Adrenal gland (tissue), 12 donors: Measurements from ENCODE around the gene IFNGR1. TPM values are rescaled to one million over a fixed set of nuclear protein-coding genes. Genes with fewer than 3 reads are reported as not detected.

Experiments used
- DNase-seq, 7 donors: peaks; one replicate each; pipeline ENCODE4 v3.0.0-alpha.2; 2019 to 2020
- H3K27ac ChIP-seq, 5 donors: fragments of 200-600 bp; sonication (generic) in 4 of 5; 1 replicate in 3 of 5; 2 replicates in 2 of 5; pipeline versions ENCODE4 v1.5.1 to v1.8.0; 2016 to 2020; ENCODE audit warnings: mild to moderate bottlenecking in 1 of 5
- H3K27me3 ChIP-seq: fragments of 200-600 bp; 2 replicates; pipeline ENCODE4 v1.8.0; 2021
- H3K36me3 ChIP-seq, 2 donors: fragments of 200-600 bp; replicated peaks in 1 of 2; 1 replicate in 1 of 2; 2 replicates in 1 of 2; pipeline versions ENCODE4 v1.5.1 to v1.8.0; 2018 to 2022
- H3K4me1 ChIP-seq, 2 donors: fragments of 200-600 bp; replicated peaks in 1 of 2; 1 replicate in 1 of 2; 2 replicates in 1 of 2; pipeline versions ENCODE4 v1.5.1 to v1.8.0; 2018 to 2021
- H3K4me3 ChIP-seq, 4 donors: fragments of 200-600 bp; sonication (generic) in 3 of 4; one replicate each; pipeline ENCODE4 v1.5.1; 2016 to 2018
- H3K9me3 ChIP-seq, 3 donors: fragments of 200-600 bp; sonication (generic) in 1 of 3; replicated peaks in 1 of 3; 1 replicate in 2 of 3; 2 replicates in 1 of 3; pipeline versions ENCODE4 v1.5.1 to v1.8.0; 2016 to 2021
- POLR2A ChIP-seq, 2 donors: fragments of 450-650 bp; IDR thresholded peaks; one replicate each; pipeline ENCODE4 v1.6.1; 2017; ENCODE audit warnings: antibody characterized with exemption in 2 of 2, mild to moderate bottlenecking in 2 of 2, moderate library complexity in 1 of 2
- WGBS, 4 donors: extraction: QIAGEN DNeasy Blood & Tissue Kit in 2 of 4; methylation state at CpG; one replicate each; pipeline versions ENCODE4 v1.1.5 to v1.1.7; 2013 to 2017; 5-methylcytosine and 5-hydroxymethylcytosine counted together
- intact Hi-C, 2 donors: fragments of 100-400 bp; cut with DNase I; formaldehyde crosslinking; loops; one replicate each; pipeline versions ENCODE4 v1.14.1 to v1.15.0; 2022 to 2023
- polyA plus RNA-seq, 3 donors: library from polyadenylated mRNA; stranded (reverse); fragments of 200-250 nt in 2 of 3; fragments of 350-450 nt in 1 of 3; fragmentation: Illumina TruSeq in 1 of 3; extraction: RNeasy Lipid Tissue Mini Kit (QIAGEN cat#74804) in 1 of 3; gene quantifications; one replicate each; pipeline ENCODE4 v1.2.3, GENCODE V29; 2013 to 2014
- total RNA-seq, 9 donors: library from RNA; depleted of rRNA in 4 of 9; stranded (reverse); fragments of >200 nt in 4 of 9; fragments of 120-200 nt in 1 of 9; fragmentation: NEBNext Ultra II Directional in 1 of 9; extraction: Animal tissue kit (Norgen Biotek cat#: 25700) in 1 of 9; gene quantifications; one replicate each; pipeline versions ENCODE4 v1.1.0 to v1.2.4, GENCODE V29; 2013 to 2023
- TF ChIP-seq, protein P1 (sequence below), 6 experiments: fragments of 450-650 bp in 4 of 6; fragments of 200-600 bp in 2 of 6; sonication (generic) in 1 of 6; IDR thresholded peaks; 1 replicate in 5 of 6; 2 replicates in 1 of 6; pipeline versions ENCODE4 v1.5.1 to v1.8.0; 2016 to 2021; ENCODE audit warnings: antibody characterized with exemption in 6 of 6, mild to moderate bottlenecking in 2 of 6, moderate library complexity in 1 of 6
- donor health status: healthy with polysubstance abuse.
- donor health status: Bipolar disorder and iron deficiency.
- donor health status: DM: yes; HTN: yes; CAD: no.
- donor health status: DM: no; HTN: no; CAD: no.
- donor health status: DM: no; HTN: no; CAD: no.
- donor health status: DM: yes; HTN: yes; CAD: no.

The IFNGR1 gene
- total and polyA plus RNA-seq, 12 donors: 55.5 to 110 (median 69.9) TPM

DNA sequence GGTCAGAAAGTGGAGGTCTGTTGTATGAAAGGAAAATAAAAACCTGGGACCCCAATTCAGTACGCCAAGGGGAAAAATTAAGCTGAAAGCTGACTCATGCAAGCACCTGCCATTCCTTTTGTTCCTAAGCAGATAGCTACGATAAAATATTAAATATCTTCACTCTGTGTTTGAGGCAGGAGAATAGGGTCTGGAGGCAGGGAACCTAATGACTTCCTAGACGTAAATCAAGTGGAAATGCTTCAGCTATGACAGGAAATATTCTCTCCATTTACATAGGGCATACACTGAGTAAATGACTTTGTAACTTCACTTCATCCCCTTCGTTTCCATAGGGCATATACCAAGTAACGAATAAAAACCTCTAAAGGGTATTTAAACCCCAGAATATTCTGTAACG lies 41.0 kb upstream of the IFNGR1 start:
- Histone ChIP-seq H3K36me3 (no peaks in the 10 kb centered on the region), H3K27me3 (no peaks in the 10 kb centered on the region), H3K4me1 (peaks cover 0 to 6% of the 10 kb centered on the region in 2 donors), H3K9me3 (peaks cover 0 to 1% (median 0%) of the 10 kb centered on the region in 3 donors), H3K27ac (no peak overlapping the region), H3K4me3 (no peak overlapping the region)
- DNase-seq: no peak
- TF ChIP-seq, protein P1, sequence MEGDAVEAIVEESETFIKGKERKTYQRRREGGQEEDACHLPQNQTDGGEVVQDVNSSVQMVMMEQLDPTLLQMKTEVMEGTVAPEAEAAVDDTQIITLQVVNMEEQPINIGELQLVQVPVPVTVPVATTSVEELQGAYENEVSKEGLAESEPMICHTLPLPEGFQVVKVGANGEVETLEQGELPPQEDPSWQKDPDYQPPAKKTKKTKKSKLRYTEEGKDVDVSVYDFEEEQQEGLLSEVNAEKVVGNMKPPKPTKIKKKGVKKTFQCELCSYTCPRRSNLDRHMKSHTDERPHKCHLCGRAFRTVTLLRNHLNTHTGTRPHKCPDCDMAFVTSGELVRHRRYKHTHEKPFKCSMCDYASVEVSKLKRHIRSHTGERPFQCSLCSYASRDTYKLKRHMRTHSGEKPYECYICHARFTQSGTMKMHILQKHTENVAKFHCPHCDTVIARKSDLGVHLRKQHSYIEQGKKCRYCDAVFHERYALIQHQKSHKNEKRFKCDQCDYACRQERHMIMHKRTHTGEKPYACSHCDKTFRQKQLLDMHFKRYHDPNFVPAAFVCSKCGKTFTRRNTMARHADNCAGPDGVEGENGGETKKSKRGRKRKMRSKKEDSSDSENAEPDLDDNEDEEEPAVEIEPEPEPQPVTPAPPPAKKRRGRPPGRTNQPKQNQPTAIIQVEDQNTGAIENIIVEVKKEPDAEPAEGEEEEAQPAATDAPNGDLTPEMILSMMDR (IDR thresholded peaks at IDR 0.05): no peak
- no peak for TF ChIP-seq POLR2A (IDR thresholded peaks at IDR 0.05)
- intact Hi-C loops: loop anchor here in 1 of 2 donors (10.0 kb wide), 1 partner anchor 155 kb away; no protein-coding TSS in a partner anchor
- WGBS, 4 donors: 64 to 78% (median 69%) methylated on average over 6 of the region's 6 CpGs

DNA sequence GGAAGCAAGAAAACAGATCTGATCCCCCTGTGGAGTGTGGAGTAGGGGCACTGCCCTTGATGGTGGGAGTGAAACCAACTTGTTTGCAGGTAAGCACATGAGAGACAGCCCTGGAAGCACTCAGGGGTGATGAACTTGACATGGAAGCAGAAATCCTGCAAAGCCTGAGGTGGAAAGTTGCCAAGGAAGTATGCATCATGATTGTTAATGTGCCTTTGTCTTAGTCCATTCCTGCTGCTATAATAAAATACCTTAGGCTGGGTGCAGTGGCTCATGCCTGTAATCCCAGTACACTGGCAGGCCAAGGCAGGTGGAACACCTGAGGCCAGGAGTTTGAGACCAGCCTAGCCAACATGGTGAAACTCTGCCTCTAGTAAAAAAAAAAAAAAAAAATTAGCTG lies 40.2 kb upstream of the IFNGR1 start:
- no peak for DNase-seq
- Histone ChIP-seq H3K36me3 (no peaks in the 10 kb centered on the region), H3K4me1 (peaks cover 0 to 6% of the 10 kb centered on the region in 2 donors), H3K4me3 (no peak overlapping the region), H3K9me3 (peaks cover 0 to 4% (median 0%) of the 10 kb centered on the region in 3 donors), H3K27me3 (no peaks in the 10 kb centered on the region), H3K27ac (no peak overlapping the region)
- intact Hi-C loops: no loop called here
- no peak for TF ChIP-seq POLR2A (IDR thresholded peaks at IDR 0.05)
- TF ChIP-seq, protein P1 (IDR thresholded peaks at IDR 0.05): no peak

DNA sequence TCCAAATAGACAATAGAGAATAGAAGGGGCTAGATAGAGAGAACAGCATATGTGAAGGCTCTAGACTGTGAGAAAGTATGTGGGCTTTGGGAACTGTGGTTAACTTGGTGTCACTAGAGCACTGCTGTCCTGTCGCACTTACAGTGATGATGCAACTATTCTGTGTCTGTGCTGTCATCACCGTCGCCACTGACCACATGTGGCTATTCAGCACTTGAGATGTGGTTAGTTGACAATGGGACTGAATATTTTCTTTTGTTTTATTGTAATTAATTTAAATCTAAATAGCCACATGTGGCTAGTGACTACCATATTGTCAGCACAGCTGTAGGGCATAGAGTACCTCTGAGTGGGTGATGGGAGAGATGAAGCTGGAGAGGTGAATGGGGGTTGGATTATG lies 39.0 kb upstream of the IFNGR1 start:
- H3K27ac ChIP-seq: no peak overlapping the region
- WGBS, 4 donors: 68 to 75% (median 71%) methylated on average over 3 of the region's 3 CpGs
- TF ChIP-seq, protein P1 (IDR thresholded peaks at IDR 0.05): no peak
- TF ChIP-seq POLR2A (IDR thresholded peaks at IDR 0.05): no peak
- no peak overlapping the region for H3K4me3 ChIP-seq
- H3K9me3 ChIP-seq: peaks cover 0 to 4% (median 0%) of the 10 kb centered on the region in 3 donors
- intact Hi-C loops: no loop called here
- H3K4me1 ChIP-seq: peaks cover 0 to 6% of the 10 kb centered on the region in 2 donors
- no peaks in the 10 kb centered on the region for H3K36me3 ChIP-seq
- H3K27me3 ChIP-seq: no peaks in the 10 kb centered on the region
- no peak for DNase-seq

DNA sequence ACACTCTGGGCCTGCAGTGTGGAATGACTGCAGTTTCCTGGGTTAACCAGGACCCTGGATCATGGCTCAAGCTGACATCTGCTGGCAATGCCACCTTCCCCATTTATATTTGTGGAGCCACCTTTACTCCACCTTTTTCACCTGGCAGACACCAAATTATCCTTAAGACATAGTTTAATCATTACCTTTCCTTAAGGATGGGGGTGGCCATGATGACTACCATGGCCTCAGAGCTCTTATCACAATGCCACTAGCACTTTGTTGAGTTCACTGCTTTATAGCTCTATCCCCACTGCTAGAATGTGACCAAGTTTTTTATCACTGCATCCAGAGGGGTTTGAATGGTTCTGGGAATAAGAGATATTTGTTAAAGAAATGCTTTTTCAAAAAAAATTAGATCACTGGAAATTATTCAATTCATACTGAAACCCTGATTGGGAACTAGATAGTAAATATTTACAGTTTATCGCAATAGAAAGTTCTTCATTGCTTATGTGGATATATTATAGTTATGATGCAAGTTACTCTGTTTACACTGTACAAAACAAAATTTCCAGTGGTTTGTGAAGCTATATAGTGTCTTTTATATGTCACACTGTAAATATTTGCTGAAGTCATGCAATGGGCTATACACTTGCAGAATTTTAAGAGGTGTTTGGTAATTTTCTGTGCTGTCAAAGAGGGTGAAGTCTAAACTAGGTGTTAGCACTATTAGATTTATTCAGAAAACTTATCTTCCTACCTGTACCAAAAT lies 37.3 kb upstream of the IFNGR1 start:
- TF ChIP-seq POLR2A (IDR thresholded peaks at IDR 0.05): no peak
- TF ChIP-seq, protein P1 (IDR thresholded peaks at IDR 0.05): no peak
- Histone ChIP-seq H3K4me1 (peaks cover 0 to under 1% of the 10 kb centered on the region in 2 donors), H3K4me3 (no peak overlapping the region), H3K27ac (no peak overlapping the region), H3K27me3 (no peaks in the 10 kb centered on the region), H3K9me3 (peaks cover 0 to 4% (median 0%) of the 10 kb centered on the region in 3 donors), H3K36me3 (no peaks in the 10 kb centered on the region)
- WGBS, 4 donors: 91 to 96% (median 92%) methylated on average over 1 of the region's 1 CpG
- intact Hi-C loops: no loop called here
- DNase-seq: no peak
